T-cell (primary cell): ENCODE data around the gene ACSL3. TPM values are rescaled to one million over a fixed set of nuclear protein-coding genes. Genes with fewer than 3 reads are reported as not detected.
"Not testable (repeated sequence)": the region's sequence is repeated elsewhere in the genome, so short reads cannot be mapped to it uniquely, and the experiment has no call there.

Experiments
- ATAC-seq, 4 experiments: fragments of 200-7000 bp in 3 of 4; fragments of 150-1000 bp in 1 of 4; cut with Tn5 transposase; replicated peaks in 1 of 4; 1 replicate in 3 of 4; 2 replicates in 1 of 4; pipeline ENCODE4 v1.10.0; 2021; ENCODE audit warnings: moderate library complexity in 3 of 4, mild to moderate bottlenecking in 2 of 4, moderate number of reproducible peaks in 1 of 4
- CTCF ChIA-PET, 2 donors: fragments of 300-600 bp; sonication (Branson Sonifier 250); formaldehyde crosslinking; loops; one replicate each; lab custom pipeline; 2022; ENCODE audit warnings: antibody characterized with exemption in 2 of 2; lab: Charles Lee
- POLR2A ChIA-PET, 2 donors: fragments of 300-600 bp; sonication (Branson Sonifier 250); formaldehyde crosslinking; loops; one replicate each; lab custom pipeline; 2022; ENCODE audit warnings: antibody characterized with exemption in 2 of 2; lab: Charles Lee
- DNase-seq, 35 experiments: peaks; one replicate each; pipeline versions ENCODE4 v3.0.0 to v3.0.0-alpha.2; 2013 to 2023
- H3K27ac ChIP-seq: one replicate; pipeline ENCODE4 v1.5.1; 2013; ENCODE audit warnings: low read length
- H3K27me3 ChIP-seq, 2 experiments: replicated peaks in 1 of 2; 1 replicate in 1 of 2; 2 replicates in 1 of 2; pipeline versions ENCODE4 v1.6.1 to v1.7.0; 2013; ENCODE audit warnings: low read length in 1 of 2, mixed read lengths in 1 of 2; ENCODE audit not compliant: control insufficient read depth in 2 of 2, insufficient read depth in 2 of 2; ENCODE audit errors: extremely low read depth in 1 of 2
- H3K36me3 ChIP-seq, 2 donors: 1 replicate in 1 of 2; 2 replicates in 1 of 2; pipeline versions ENCODE4 v1.6.1 to v1.7.0; 2013; ENCODE audit warnings: low read length in 1 of 2; ENCODE audit not compliant: control insufficient read depth in 2 of 2, insufficient read depth in 1 of 2; ENCODE audit errors: extremely low read depth in 1 of 2
- H3K4me1 ChIP-seq, 2 experiments: 1 replicate in 1 of 2; 2 replicates in 1 of 2; pipeline versions ENCODE4 v1.6.1 to v1.7.0; 2013; ENCODE audit warnings: low read length in 2 of 2, mixed read lengths in 1 of 2; ENCODE audit not compliant: insufficient read depth in 2 of 2, control insufficient read depth in 1 of 2; ENCODE audit errors: extremely low read depth in 1 of 2
- H3K4me3 ChIP-seq, 2 donors: 1 replicate in 1 of 2; 2 replicates in 1 of 2; pipeline versions ENCODE4 v1.5.1 to v1.7.0; 2013; ENCODE audit warnings: mild to moderate bottlenecking in 2 of 2, low read length in 1 of 2, moderate library complexity in 1 of 2; ENCODE audit not compliant: control insufficient read depth in 1 of 2; ENCODE audit errors: extremely low read depth in 1 of 2
- H3K9me3 ChIP-seq: 2 replicates; pipeline ENCODE4 v1.7.0; 2013
- H3K27ac Mint-ChIP-seq, 2 donors: one replicate each; pipeline ENCODE4 v1.8.0; 2020 to 2021; ENCODE audit warnings: mild to moderate bottlenecking in 2 of 2, mixed read lengths in 2 of 2
- H3K27me3 Mint-ChIP-seq, 2 donors: one replicate each; pipeline ENCODE4 v1.8.0; 2021 to 2022; ENCODE audit warnings: mixed read lengths in 2 of 2
- H3K36me3 Mint-ChIP-seq: one replicate; pipeline ENCODE4 v1.8.0; 2021; ENCODE audit warnings: mixed read lengths
- H3K4me1 Mint-ChIP-seq, 3 donors: one replicate each; pipeline ENCODE4 v1.8.0; 2020 to 2022; ENCODE audit warnings: mixed read lengths in 3 of 3, mild to moderate bottlenecking in 1 of 3
- H3K4me3 Mint-ChIP-seq, 3 donors: one replicate each; pipeline ENCODE4 v1.8.0; 2020 to 2022; ENCODE audit warnings: mild to moderate bottlenecking in 3 of 3, mixed read lengths in 3 of 3, moderate library complexity in 3 of 3
- H3K9me3 Mint-ChIP-seq, 3 donors: one replicate each; pipeline ENCODE4 v1.8.0; 2020 to 2022; ENCODE audit warnings: mixed read lengths in 3 of 3
- WGBS: methylation state at CpG from one replicate; pipeline ENCODE4 v1.1.5; 2013; ENCODE audit warnings: missing lambda C conversion rate; ENCODE audit not compliant: insufficient coverage; 5-methylcytosine and 5-hydroxymethylcytosine counted together
- total RNA-seq, 35 experiments: library from RNA in 6 of 35; stranded (reverse) in 6 of 35; fragments of 120-200 nt in 1 of 35; gene quantifications; one replicate each; pipeline versions ENCODE4 v1.2.1 to v1.2.4 and lab custom pipeline; 2013 to 2026

The ACSL3 gene
- total RNA-seq, 5 donors from 2014 or later (not counting 1 experiment from before 2014, with no cell fraction given): 23.9 to 82.4 (median 26.5) TPM

DNA sequence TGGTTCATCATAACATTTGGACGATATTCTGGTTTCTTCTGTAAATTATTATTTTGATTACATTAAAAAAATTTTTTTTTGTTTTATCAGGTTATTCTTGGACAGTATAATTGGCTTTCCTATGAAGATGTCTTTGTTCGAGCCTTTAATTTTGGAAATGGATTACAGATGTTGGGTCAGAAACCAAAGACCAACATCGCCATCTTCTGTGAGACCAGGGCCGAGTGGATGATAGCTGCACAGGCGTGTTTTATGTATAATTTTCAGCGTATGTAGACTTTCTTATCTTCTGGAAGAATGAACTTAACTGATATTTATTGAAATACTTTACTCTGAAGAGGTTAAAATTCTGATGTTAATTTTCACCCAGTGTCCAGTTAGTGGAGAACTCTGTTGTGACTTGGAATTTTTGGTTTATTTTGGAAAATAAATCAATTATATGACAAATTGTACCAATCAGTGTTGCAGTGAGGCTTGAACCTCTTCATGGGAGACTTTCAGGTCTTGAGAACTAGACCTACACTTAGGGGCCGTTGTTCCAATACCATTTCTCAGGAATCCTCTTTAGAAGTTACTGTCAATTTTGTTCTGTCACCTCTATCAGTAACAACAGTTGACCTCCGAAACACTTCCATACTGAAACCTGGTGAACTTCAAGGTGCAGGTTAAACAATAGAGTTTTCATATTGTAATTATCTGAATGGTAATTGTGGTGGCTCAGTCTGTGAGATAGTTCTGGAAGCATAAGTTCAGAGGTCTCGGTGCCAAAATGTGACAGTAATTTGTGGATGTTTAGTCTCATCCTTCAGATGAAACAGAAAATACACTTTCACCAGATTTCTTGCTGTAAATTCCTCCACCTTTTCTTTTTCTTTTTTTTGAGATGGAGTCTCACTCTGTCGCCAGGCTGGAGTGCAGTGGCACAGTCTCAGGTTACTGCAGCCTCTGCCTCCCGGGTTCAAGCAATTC, 55.7 kb downstream of the ACSL3 start:
- Histone ChIP-seq H3K9me3 (no peaks in the 10 kb centered on the region), H3K27ac (no peak overlapping the region), H3K4me3 (no peak overlapping the region), H3K27me3 (no peaks in the 10 kb centered on the region), H3K36me3 (peaks cover 7 to 21% of the 10 kb centered on the region in 2 donors), H3K4me1 (no peaks in the 10 kb centered on the region)
- WGBS: 94% methylated on average over 2 of the region's 11 CpGs
- H3K27ac Mint-ChIP-seq: no peak overlapping the region
- H3K27me3 Mint-ChIP-seq: no peaks in the 10 kb centered on the region
- ATAC-seq (no peak), DNase-seq (peak in 1 of 35 experiments; percentile 10)
- no peak overlapping the region for H3K4me3 Mint-ChIP-seq
- H3K4me1 Mint-ChIP-seq: peaks cover 12 to 17% (median 15%) of the 10 kb centered on the region in 3 donors
- H3K36me3 Mint-ChIP-seq: peaks cover 23% of the 10 kb centered on the region
- H3K9me3 Mint-ChIP-seq: no peaks in the 10 kb centered on the region
- CTCF ChIA-PET: interaction anchor here in 1 of 2 donors (0.6 kb wide), 1 partner anchor 912 kb away, joined by 3 read pairs; no protein-coding TSS in a partner anchor
- POLR2A ChIA-PET: interaction anchor here in 1 of 2 donors (0.6 kb wide), 1 partner anchor 878 kb away, joined by 4 read pairs; no protein-coding TSS in a partner anchor

DNA sequence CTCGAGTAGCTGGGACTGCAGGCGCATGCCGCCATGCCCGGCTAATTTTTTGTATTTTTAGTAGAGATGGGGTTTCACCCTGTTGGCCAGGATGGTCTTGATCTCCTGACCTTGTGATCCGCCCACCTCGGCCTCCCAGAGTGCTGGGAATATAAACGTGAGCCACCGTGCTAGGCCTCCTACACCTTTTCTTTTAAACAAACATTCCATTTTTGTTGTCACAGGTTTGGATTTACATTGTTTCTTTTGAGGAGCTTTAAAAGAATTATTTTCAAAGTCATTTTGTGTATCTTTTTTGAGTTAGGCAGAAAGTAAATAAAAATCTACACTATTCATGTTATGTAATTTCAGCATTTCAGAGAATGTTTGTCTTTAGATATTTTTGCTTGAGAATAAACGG, 56.4 kb downstream of the ACSL3 start:
- H3K27me3 Mint-ChIP-seq, H3K4me3 ChIP-seq, H3K27ac ChIP-seq, H3K27me3 ChIP-seq, ATAC-seq, POLR2A ChIA-PET, H3K4me3 Mint-ChIP-seq, H3K9me3 Mint-ChIP-seq, H3K4me1 ChIP-seq, H3K27ac Mint-ChIP-seq, DNase-seq, H3K9me3 ChIP-seq, CTCF ChIA-PET: not testable (repeated sequence)
- no CpG with 5 or more reads among the region's 9 CpGs for WGBS
- H3K36me3 ChIP-seq: peaks cover 7 to 26% of the 10 kb centered on the region in 2 donors
- Mint-ChIP-seq H3K36me3 (peaks cover 25% of the 10 kb centered on the region), H3K4me1 (peaks cover 5 to 12% (median 8%) of the 10 kb centered on the region in 3 donors)

- Mint-ChIP-seq H3K36me3 (peaks cover 42% of the 10 kb centered on the region), H3K9me3 (no peaks in the 10 kb centered on the region), H3K4me1 (peaks cover 0 to 1% (median 0%) of the 10 kb centered on the region in 3 donors), H3K4me3 (no peak overlapping the region), H3K27ac (no peak overlapping the region), H3K27me3 (no peaks in the 10 kb centered on the region)
- Histone ChIP-seq H3K27ac (no peak overlapping the region), H3K4me3 (no peak overlapping the region), H3K9me3 (no peaks in the 10 kb centered on the region), H3K36me3 (peaks cover 7 to 46% of the 10 kb centered on the region in 2 donors), H3K4me1 (no peaks in the 10 kb centered on the region), H3K27me3 (no peaks in the 10 kb centered on the region)
- ATAC-seq (no peak), DNase-seq (no peak)
- ChIA-PET CTCF (no interaction called here), POLR2A (no interaction called here)
- 100% methylated on average over 1 of the region's 2 CpGs for WGBS
These were observed 59.1 kb downstream of the ACSL3 start for GRCh38 chr2:222919841-222920526.

- Mint-ChIP-seq H3K4me3 (no peak overlapping the region), H3K36me3 (peaks cover 43% of the 10 kb centered on the region), H3K4me1 (no peaks in the 10 kb centered on the region), H3K27me3 (no peaks in the 10 kb centered on the region), H3K9me3 (no peaks in the 10 kb centered on the region), H3K27ac (no peak overlapping the region)
- CTCF ChIA-PET: no interaction called here
- WGBS: 95% methylated on average over 2 of the region's 5 CpGs
- Histone ChIP-seq H3K27ac (no peak overlapping the region), H3K9me3 (no peaks in the 10 kb centered on the region), H3K27me3 (no peaks in the 10 kb centered on the region), H3K4me3 (no peak overlapping the region), H3K4me1 (no peaks in the 10 kb centered on the region), H3K36me3 (peaks cover 7 to 51% of the 10 kb centered on the region in 2 donors)
- DNase-seq: no peak
- POLR2A ChIA-PET: no interaction called here
- no peak for ATAC-seq
These were observed 59.9 kb downstream of the ACSL3 start for GRCh38 chr2:222920657-222921186.

GRCh38 chr2:222922019-222922800, 61.4 kb downstream of the ACSL3 start:
- Histone ChIP-seq H3K4me1 (no peaks in the 10 kb centered on the region), H3K4me3 (no peak overlapping the region), H3K27me3 (no peaks in the 10 kb centered on the region), H3K27ac (no peak overlapping the region), H3K9me3 (no peaks in the 10 kb centered on the region), H3K36me3 (peaks cover 3 to 51% of the 10 kb centered on the region in 2 donors)
- Mint-ChIP-seq H3K27me3 (no peaks in the 10 kb centered on the region), H3K9me3 (no peaks in the 10 kb centered on the region), H3K4me3 (no peak overlapping the region), H3K27ac (no peak overlapping the region), H3K4me1 (no peaks in the 10 kb centered on the region), H3K36me3 (peaks cover 49% of the 10 kb centered on the region)
- DNase-seq (no peak), ATAC-seq (no peak)
- ChIA-PET CTCF (no interaction called here), POLR2A (no interaction called here)
- WGBS: 89% methylated on average over 3 of the region's 8 CpGs

DNA sequence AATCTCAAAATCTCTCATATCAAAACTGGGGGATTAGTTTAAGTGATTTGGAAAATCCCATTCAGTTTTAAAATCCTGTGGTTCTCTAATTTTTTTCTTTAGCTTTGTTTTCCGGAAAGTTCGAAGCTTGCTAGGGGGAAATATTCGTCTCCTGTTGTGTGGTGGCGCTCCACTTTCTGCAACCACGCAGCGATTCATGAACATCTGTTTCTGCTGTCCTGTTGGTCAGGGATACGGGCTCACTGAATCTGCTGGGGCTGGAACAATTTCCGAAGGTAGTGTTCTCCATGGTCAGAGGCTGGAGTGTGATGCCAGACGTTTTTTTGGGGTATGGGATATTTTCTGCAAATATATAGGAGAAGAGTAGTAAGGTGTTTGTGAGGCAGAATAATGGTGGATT, 66.1 kb downstream of the ACSL3 start:
- H3K4me3 ChIP-seq: no peak overlapping the region
- no peaks in the 10 kb centered on the region for H3K27me3 ChIP-seq
- ChIA-PET POLR2A (no interaction called here), CTCF (no interaction called here)
- Mint-ChIP-seq H3K36me3 (peaks cover 53% of the 10 kb centered on the region), H3K27me3 (no peaks in the 10 kb centered on the region), H3K4me3 (no peak overlapping the region), H3K9me3 (no peaks in the 10 kb centered on the region), H3K27ac (no peak overlapping the region), H3K4me1 (no peaks in the 10 kb centered on the region)
- peaks cover 0 to 48% of the 10 kb centered on the region in 2 donors for H3K36me3 ChIP-seq
- ATAC-seq: no peak
- H3K4me1 ChIP-seq: no peaks in the 10 kb centered on the region
- no peak for DNase-seq
- no peak overlapping the region for H3K27ac ChIP-seq
- no peaks in the 10 kb centered on the region for H3K9me3 ChIP-seq
- WGBS: 96% methylated on average over 9 of the region's 9 CpGs
